MM.1S (cell line): Measurements from ENCODE around the gene UNC93B1.
A peak's percentile ranks its signal among the peaks of the same experiment; 100 is the strongest.

Experiments
- DNase-seq: peaks from one replicate; pipeline ENCODE4 v3.0.0-alpha.2; 2015
- H2AFZ ChIP-seq: fragments of 300-600 bp; sonication (generic); 2 replicates; pipeline ENCODE4 v1.6.0; 2016; ENCODE audit warnings: antibody characterized with exemption, low read length
- H3F3A ChIP-seq: fragments of 300-600 bp; sonication (generic); 2 replicates; pipeline ENCODE4 v1.6.1; 2016; ENCODE audit warnings: mild to moderate bottlenecking, antibody characterized with exemption, low read length, moderate library complexity, mixed read lengths; ENCODE audit not compliant: insufficient read depth
- H3K27ac ChIP-seq: fragments of 300-600 bp; sonication (generic); 2 replicates; pipeline ENCODE4 v1.5.1; 2016; ENCODE audit warnings: mild to moderate bottlenecking, low read length
- H3K27me3 ChIP-seq: fragments of 300-600 bp; sonication (generic); replicated peaks from 2 replicates; pipeline ENCODE4 v1.6.0; 2016; ENCODE audit warnings: low read length; ENCODE audit not compliant: insufficient read depth
- H3K36me3 ChIP-seq: fragments of 300-600 bp; sonication (generic); replicated peaks from 2 replicates; pipeline ENCODE4 v1.6.1; 2016; ENCODE audit warnings: mild to moderate bottlenecking, low read length, mixed read lengths; ENCODE audit not compliant: insufficient read depth
- H3K4me1 ChIP-seq: fragments of 300-600 bp; sonication (generic); 2 replicates; pipeline ENCODE4 v1.6.1; 2016; ENCODE audit warnings: low read length, mixed read lengths
- H3K4me2 ChIP-seq: fragments of 300-600 bp; sonication (generic); 2 replicates; pipeline ENCODE4 v1.6.0; 2016; ENCODE audit warnings: low read depth, low read length
- H3K4me3 ChIP-seq: fragments of 300-600 bp; sonication (generic); 2 replicates; pipeline ENCODE4 v1.5.1; 2016; ENCODE audit warnings: low read length, mixed read lengths
- H3K79me2 ChIP-seq: fragments of 300-600 bp; sonication (generic); 2 replicates; pipeline ENCODE4 v1.6.1; 2016; ENCODE audit warnings: mixed run types, low read length, mixed read lengths
- H3K9ac ChIP-seq: fragments of 300-600 bp; sonication (generic); 2 replicates; pipeline ENCODE4 v1.6.1; 2016; ENCODE audit warnings: low read length, mixed read lengths
- H3K9me2 ChIP-seq: fragments of 300-600 bp; sonication (generic); replicated peaks from 2 replicates; pipeline ENCODE4 v1.6.1; 2016; ENCODE audit warnings: mild to moderate bottlenecking, low read length, mixed read lengths; ENCODE audit not compliant: insufficient read depth
- H3K9me3 ChIP-seq: fragments of 300-600 bp; sonication (generic); replicated peaks from 2 replicates; pipeline ENCODE4 v1.6.1; 2016; ENCODE audit warnings: mild to moderate bottlenecking, low read length, mixed read lengths; ENCODE audit not compliant: insufficient read depth
- H4K20me1 ChIP-seq: fragments of 300-600 bp; sonication (generic); 2 replicates; pipeline ENCODE4 v1.6.1; 2016; ENCODE audit warnings: mild to moderate bottlenecking, low read length, moderate library complexity, mixed read lengths; ENCODE audit not compliant: insufficient read depth
- EZH2 ChIP-seq: fragments of 300-600 bp; sonication (generic); optimal IDR thresholded peaks from 2 replicates; pipeline ENCODE3; 2017; ENCODE audit warnings: low read depth, mild to moderate bottlenecking, antibody characterized with exemption, low read length, mixed read lengths
- EZH2phosphoT487 ChIP-seq: fragments of 300-600 bp; sonication (generic); IDR thresholded peaks from 2 replicates; pipeline ENCODE4 v1.6.1; 2018; ENCODE audit warnings: antibody characterized with exemption, low read length
- TF ChIP-seq, protein P1 (sequence below): fragments of 300-600 bp; sonication (generic); IDR thresholded peaks from 2 replicates; pipeline ENCODE4 v1.5.1; 2016; ENCODE audit warnings: antibody characterized with exemption, low read length, mixed read lengths

The UNC93B1 gene

GRCh38 chr11:68022531-68022930, 18.6 kb upstream of the UNC93B1 start:
- DNase-seq: no peak
- H3K9me2 ChIP-seq: no peaks in the 10 kb centered on the region
- H3K9me3 ChIP-seq: no peaks in the 10 kb centered on the region
- no peaks in the 10 kb centered on the region for H3K27me3 ChIP-seq
- H4K20me1 ChIP-seq: no peaks in the 10 kb centered on the region
- H3K4me3 ChIP-seq: no peak overlapping the region
- no peaks in the 10 kb centered on the region for H3K36me3 ChIP-seq
- no peaks in the 10 kb centered on the region for H3K79me2 ChIP-seq
- H3K4me2 ChIP-seq: no peak overlapping the region
- no peak overlapping the region for H3K27ac ChIP-seq
- no peak overlapping the region for H3K9ac ChIP-seq
- peaks cover 9% of the 10 kb centered on the region for H3K4me1 ChIP-seq
- no peak overlapping the region for H2AFZ ChIP-seq
- no peaks in the 10 kb centered on the region for H3F3A ChIP-seq
- TF ChIP-seq, protein P1, sequence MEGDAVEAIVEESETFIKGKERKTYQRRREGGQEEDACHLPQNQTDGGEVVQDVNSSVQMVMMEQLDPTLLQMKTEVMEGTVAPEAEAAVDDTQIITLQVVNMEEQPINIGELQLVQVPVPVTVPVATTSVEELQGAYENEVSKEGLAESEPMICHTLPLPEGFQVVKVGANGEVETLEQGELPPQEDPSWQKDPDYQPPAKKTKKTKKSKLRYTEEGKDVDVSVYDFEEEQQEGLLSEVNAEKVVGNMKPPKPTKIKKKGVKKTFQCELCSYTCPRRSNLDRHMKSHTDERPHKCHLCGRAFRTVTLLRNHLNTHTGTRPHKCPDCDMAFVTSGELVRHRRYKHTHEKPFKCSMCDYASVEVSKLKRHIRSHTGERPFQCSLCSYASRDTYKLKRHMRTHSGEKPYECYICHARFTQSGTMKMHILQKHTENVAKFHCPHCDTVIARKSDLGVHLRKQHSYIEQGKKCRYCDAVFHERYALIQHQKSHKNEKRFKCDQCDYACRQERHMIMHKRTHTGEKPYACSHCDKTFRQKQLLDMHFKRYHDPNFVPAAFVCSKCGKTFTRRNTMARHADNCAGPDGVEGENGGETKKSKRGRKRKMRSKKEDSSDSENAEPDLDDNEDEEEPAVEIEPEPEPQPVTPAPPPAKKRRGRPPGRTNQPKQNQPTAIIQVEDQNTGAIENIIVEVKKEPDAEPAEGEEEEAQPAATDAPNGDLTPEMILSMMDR: no peak
- no peak for TF ChIP-seq EZH2phosphoT487
- no peak for TF ChIP-seq EZH2

DNA sequence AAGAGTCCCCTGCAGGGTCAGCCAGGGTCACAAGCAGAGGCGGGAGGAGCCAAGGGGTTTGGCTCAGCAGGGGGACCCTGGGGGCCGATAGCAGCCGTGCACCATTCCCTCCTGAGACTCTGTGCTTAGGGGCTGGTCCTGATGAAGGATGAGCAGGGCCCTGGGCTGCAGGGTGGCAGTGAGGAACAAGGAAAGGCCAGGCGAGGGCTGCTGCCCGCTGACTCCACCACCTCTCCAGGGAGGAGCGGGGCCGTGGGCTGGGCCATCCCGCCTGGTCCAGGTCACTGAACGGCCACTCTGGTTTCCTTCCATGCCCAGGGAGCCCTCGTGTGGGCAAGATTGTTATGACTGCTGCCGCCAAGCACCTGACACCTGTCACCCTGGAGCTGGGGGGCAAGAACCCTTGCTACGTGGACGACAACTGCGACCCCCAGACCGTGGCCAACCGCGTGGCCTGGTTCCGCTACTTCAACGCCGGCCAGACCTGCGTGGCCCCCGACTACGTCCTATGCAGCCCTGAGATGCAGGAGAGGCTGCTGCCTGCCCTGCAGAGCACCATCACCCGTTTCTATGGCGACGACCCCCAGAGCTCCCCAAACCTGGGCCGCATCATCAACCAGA, 17.4 kb upstream of the UNC93B1 start:
- Histone ChIP-seq H3K79me2 (no peaks in the 10 kb centered on the region), H3K4me1 (peaks cover 9% of the 10 kb centered on the region), H3K4me3 (no peak overlapping the region), H4K20me1 (no peaks in the 10 kb centered on the region), H3F3A (no peaks in the 10 kb centered on the region), H3K27me3 (no peaks in the 10 kb centered on the region), H3K9me3 (no peaks in the 10 kb centered on the region), H3K36me3 (no peaks in the 10 kb centered on the region), H3K9ac (no peak overlapping the region), H3K9me2 (no peaks in the 10 kb centered on the region), H3K27ac (no peak overlapping the region), H3K4me2 (0 out of 2 replicates have a peak overlapping the region, but pooled peaks have one; percentile 25), H2AFZ (peak overlapping the region; percentile 31; the same call in 1 of the 2 replicates)
- no peak for TF ChIP-seq EZH2phosphoT487
- no peak for TF ChIP-seq EZH2
- TF ChIP-seq, protein P1: peak; percentile 59
- peak; percentile 59 for DNase-seq

GRCh38 chr11:68020575-68020974, 16.7 kb upstream of the UNC93B1 start:
- no peak overlapping the region for H2AFZ ChIP-seq
- H3K9ac ChIP-seq: no peak overlapping the region

More at GRCh38 chr11:68020575-68020974, 16.7 kb upstream of the UNC93B1 start:
- DNase-seq: no peak
- H3F3A ChIP-seq: no peaks in the 10 kb centered on the region
- no peak overlapping the region for H3K27ac ChIP-seq
- no peaks in the 10 kb centered on the region for H3K9me3 ChIP-seq
- H3K4me3 ChIP-seq: no peak overlapping the region
- H3K4me2 ChIP-seq: 0 out of 2 replicates have a peak overlapping the region, but pooled peaks have one; percentile 25
- no peaks in the 10 kb centered on the region for H3K9me2 ChIP-seq
- TF ChIP-seq, protein P1: peak; percentile 36
- TF ChIP-seq EZH2 (no peak), EZH2phosphoT487 (no peak)
- peaks cover 9% of the 10 kb centered on the region for H3K4me1 ChIP-seq
- no peaks in the 10 kb centered on the region for H3K27me3 ChIP-seq
- H3K79me2 ChIP-seq: no peaks in the 10 kb centered on the region
- H3K36me3 ChIP-seq: no peaks in the 10 kb centered on the region
- H4K20me1 ChIP-seq: no peaks in the 10 kb centered on the region
